Placental pericyte (primary cell): Measurements from ENCODE around the gene RBM5. TPM values are rescaled to one million over a fixed set of nuclear protein-coding genes. Genes with fewer than 3 reads are reported as not detected.

Experiments used
- total RNA-seq: library from RNA; depleted of rRNA; stranded (reverse); fragments of >200 nt; gene quantifications from 2 replicates; pipeline ENCODE4 v1.2.3, GENCODE V29; 2012

The RBM5 gene
- 118 and 167 TPM in 2 replicates for total RNA-seq

DNA sequence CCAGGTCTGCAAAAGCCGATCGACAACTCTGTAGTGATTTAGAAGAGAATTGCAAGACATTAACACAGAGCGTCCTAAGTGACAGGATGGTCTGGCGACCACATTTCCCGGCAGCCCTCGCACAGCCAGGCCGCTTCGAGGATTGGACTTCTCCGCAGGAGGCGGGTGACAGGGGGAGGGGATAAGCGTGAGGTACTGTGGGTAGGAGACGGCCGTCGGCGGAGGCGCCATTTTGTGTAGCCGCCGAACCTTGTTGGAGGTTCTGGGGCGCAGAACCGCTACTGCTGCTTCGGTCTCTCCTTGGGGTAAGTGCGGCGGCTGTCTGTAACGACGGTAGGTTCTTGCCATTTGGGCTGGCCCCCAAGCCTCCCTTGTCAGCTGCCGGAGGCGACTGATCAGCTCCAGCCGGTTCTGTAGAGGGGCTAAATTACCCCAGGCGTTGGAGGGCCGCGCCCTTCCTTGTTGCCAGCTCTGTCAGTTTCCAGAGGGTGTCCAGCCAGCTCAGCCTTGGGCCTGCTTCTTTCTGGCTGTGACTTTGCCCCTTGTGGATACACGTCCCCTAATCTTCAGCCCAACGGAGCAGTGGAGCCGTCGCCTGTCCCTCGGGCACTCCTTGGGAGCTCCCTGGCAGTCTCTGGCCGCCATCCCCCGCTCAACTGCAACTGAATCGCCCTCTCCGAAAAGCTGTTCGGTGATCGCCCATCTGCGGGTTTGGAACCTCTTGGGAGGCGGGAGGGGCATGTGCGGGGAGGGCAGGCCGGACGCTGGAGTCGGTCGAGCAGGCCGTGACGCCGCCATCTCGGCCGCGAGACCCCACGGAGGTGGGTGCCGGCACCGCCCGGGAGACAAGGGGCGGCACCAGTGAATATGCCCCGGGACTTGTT lies at the start of gene RBM5:
TSS of gene RBM5 (plus strand) at position 195 of the 884 bp plus-strand sequence. CDS start 1,516 bp downstream, outside the sequence.

DNA sequence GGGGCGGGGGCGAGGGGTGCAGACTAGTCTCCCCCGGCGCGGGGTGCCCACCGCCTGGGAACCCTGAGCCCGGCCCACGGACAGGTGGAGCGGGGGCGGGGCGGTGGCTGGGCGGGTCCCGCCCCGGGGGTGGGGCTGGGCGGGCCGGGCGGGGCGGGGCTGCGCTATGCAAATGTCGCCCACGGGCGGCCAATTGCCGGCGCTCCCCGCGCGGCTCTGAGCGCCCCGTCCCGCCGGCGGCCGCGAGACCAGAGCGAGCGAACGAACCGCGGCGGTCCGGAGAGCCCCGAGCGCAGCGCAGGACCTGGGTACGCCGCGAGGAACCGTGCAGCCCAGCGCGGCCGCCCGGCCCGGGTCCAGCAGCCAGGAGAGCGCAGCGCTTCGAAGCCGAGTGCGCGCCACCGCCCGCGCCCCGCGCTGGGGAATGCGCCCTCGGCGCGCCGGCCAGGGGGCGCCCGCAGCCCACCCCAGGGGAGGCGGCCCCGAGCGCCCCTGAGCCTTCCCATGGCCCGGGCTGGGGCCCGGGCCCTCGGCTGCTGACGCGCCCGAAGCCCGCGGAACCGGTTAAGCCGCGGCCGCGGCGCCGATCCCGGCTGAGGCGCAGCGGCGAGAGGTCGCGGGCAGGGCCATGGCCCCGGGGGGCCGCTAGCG lies 66.2 kb downstream of the RBM5 start, which contains the start of gene SEMA3F:
TSS of gene SEMA3F (plus strand) at position 485 of the 651 bp plus-strand sequence. CDS start 4,299 bp downstream, outside the sequence.

Other genes with a start within 250 kb of the RBM5 start
- 0.66 and 8.2 TPM in 2 replicates for gene TRAIP, start 232.4 kb upstream of the RBM5 start, total RNA-seq
- gene CAMKV, start 219.0 kb upstream of the RBM5 start, total RNA-seq: not detected in 2 replicates
- 0.43 and 1.3 TPM in 2 replicates for gene MST1R, start 185.0 kb upstream of the RBM5 start, total RNA-seq
- 7.7 and 20.5 TPM in 2 replicates for gene MON1A, start 159.1 kb upstream of the RBM5 start, total RNA-seq
- 45.4 and 48.4 TPM in 2 replicates for gene RBM6, start 148.8 kb upstream of the RBM5 start, total RNA-seq
- under 0.01 and 0.43 TPM in 2 replicates for gene SEMA3F, start 66.4 kb downstream of the RBM5 start, total RNA-seq
- gene GNAT1, start 102.7 kb downstream of the RBM5 start, total RNA-seq: not detected in 2 replicates
- not detected in 2 replicates for gene SLC38A3, start 116.4 kb downstream of the RBM5 start, total RNA-seq
- gene GNAI2, start 147.3 kb downstream of the RBM5 start, total RNA-seq: 306 and 400 TPM in 2 replicates
- gene SEMA3B, start 180.2 kb downstream of the RBM5 start, total RNA-seq: 3.0 and 25.4 TPM in 2 replicates
- gene LSMEM2, start 190.2 kb downstream of the RBM5 start, total RNA-seq: not detected in 2 replicates
- 74.6 and 130 TPM in 2 replicates for gene IFRD2, start 203.5 kb downstream of the RBM5 start, total RNA-seq
- 1.8 and 2.4 TPM in 2 replicates for gene HYAL3, start 210.5 kb downstream of the RBM5 start, total RNA-seq
- 6.6 and 9.6 TPM in 2 replicates for gene NAA80, start 210.5 kb downstream of the RBM5 start, total RNA-seq
- 1.1 TPM in 2 replicates for gene HYAL1, start 214.7 kb downstream of the RBM5 start, total RNA-seq
- gene HYAL2, start 233.8 kb downstream of the RBM5 start, total RNA-seq: 24.9 and 78.5 TPM in 2 replicates
- 24.5 and 28.3 TPM in 2 replicates for gene TUSC2, start 239.3 kb downstream of the RBM5 start, total RNA-seq